Glutamatergic neuron (in vitro differentiated cells): ENCODE results near the gene WDR18. TPM values are rescaled to one million over a fixed set of nuclear protein-coding genes. Genes with fewer than 3 reads are reported as not detected.

Experiments used
- DNase-seq: peaks from one replicate; pipeline ENCODE4 v3.0.0; 2022
- H3K27ac Mint-ChIP-seq: one replicate; pipeline ENCODE4 v1.8.0; 2020; ENCODE audit warnings: mild to moderate bottlenecking, mixed read lengths, inconsistent platforms; ENCODE audit not compliant: unreplicated experiment
- H3K27me3 Mint-ChIP-seq: one replicate; pipeline ENCODE4 v1.8.0; 2020; ENCODE audit warnings: mild to moderate bottlenecking, moderate library complexity, mixed read lengths, inconsistent platforms; ENCODE audit not compliant: unreplicated experiment
- H3K36me3 Mint-ChIP-seq: one replicate; pipeline ENCODE4 v1.8.0; 2020; ENCODE audit warnings: mild to moderate bottlenecking, mixed read lengths, inconsistent platforms; ENCODE audit not compliant: unreplicated experiment
- H3K4me1 Mint-ChIP-seq: one replicate; pipeline ENCODE4 v1.8.0; 2020; ENCODE audit warnings: mild to moderate bottlenecking, low read depth, mixed read lengths, inconsistent platforms; ENCODE audit not compliant: unreplicated experiment
- H3K4me3 Mint-ChIP-seq: one replicate; pipeline ENCODE4 v1.8.0; 2020; ENCODE audit warnings: mild to moderate bottlenecking, mixed read lengths, inconsistent platforms; ENCODE audit not compliant: unreplicated experiment
- H3K9me3 Mint-ChIP-seq: one replicate; pipeline ENCODE4 v1.8.0; 2020; ENCODE audit warnings: mild to moderate bottlenecking, moderate library complexity, mixed read lengths, inconsistent platforms; ENCODE audit not compliant: unreplicated experiment
- CTCF ChIP-seq: fragments of 200-600 bp; sonication (generic); IDR thresholded peaks from one replicate; pipeline ENCODE4 v1.5.0; 2021; ENCODE audit not compliant: partially characterized antibody, unreplicated experiment
- total RNA-seq: library from RNA; stranded (reverse); fragmentation: NEBNext Ultra II Directional; extraction: Animal tissue kit (Norgen Biotek cat#: 25700); gene quantifications from one replicate; pipeline ENCODE4 v1.2.1, GENCODE V29; 2021; ENCODE audit not compliant: unreplicated experiment

The WDR18 gene
- total RNA-seq, 1 donor from 2014 or later: 52.1 TPM

- Mint-ChIP-seq H3K27ac (peak overlapping the region; percentile 50), H3K4me1 (peaks cover 20% of the 10 kb centered on the region), H3K27me3 (peaks cover 12% of the 10 kb centered on the region), H3K36me3 (peaks cover 10% of the 10 kb centered on the region), H3K4me3 (no peak overlapping the region), H3K9me3 (peaks cover 12% of the 10 kb centered on the region)
- no peak for TF ChIP-seq CTCF
- DNase-seq: no peak
Measured at GRCh38 chr19:938233-938923, 45.8 kb upstream of the WDR18 start.

DNA sequence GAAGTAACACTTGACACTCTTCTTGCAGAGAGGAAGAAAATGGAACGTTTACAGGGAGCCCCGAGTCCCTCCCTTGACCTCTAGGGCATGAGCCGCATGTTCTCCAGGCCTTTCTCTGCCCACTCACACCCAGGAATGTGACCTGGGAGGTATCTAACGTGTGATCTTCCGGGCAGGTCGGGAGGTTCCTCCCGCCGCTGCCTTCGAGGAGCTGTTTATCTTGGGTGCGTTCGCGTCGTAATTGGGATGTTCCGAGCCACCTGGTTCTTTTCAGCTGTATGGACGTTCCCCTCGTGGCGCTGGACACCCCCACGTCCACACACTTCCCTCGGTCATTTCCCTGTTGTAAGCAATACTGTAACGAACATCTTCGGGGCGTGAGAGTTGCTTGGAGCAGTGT, 44.7 kb upstream of the WDR18 start:
- no peak for TF ChIP-seq CTCF
- peaks cover 14% of the 10 kb centered on the region for H3K27me3 Mint-ChIP-seq
- H3K4me3 Mint-ChIP-seq: no peak overlapping the region
- H3K36me3 Mint-ChIP-seq: peaks cover 10% of the 10 kb centered on the region
- peak overlapping the region; percentile 33 for H3K27ac Mint-ChIP-seq
- no peak for DNase-seq
- H3K4me1 Mint-ChIP-seq: peaks cover 16% of the 10 kb centered on the region
- peaks cover 9% of the 10 kb centered on the region for H3K9me3 Mint-ChIP-seq

DNA sequence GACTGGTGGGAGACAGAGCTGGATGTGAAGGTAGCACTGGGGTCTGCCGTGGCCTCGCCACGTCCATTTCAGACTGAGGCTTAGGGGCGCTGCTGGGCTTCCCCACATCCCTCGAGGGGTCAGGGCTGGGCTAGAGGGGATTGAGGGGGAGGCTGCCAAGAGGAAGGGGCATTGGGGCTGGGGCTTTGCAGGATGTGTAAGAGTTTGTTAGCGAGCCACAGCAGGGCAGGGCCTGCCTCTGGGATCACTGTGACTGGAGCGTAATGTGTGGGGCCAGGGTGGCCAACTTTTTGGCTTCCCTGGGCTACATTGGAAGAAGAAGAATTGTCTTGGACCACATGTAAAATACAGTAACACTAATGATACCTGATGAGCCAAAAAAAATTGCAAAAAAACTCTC, 44.2 kb upstream of the WDR18 start:
- Mint-ChIP-seq H3K27me3 (peaks cover 14% of the 10 kb centered on the region), H3K27ac (peak overlapping the region; percentile 94), H3K36me3 (peaks cover 10% of the 10 kb centered on the region), H3K9me3 (peaks cover 9% of the 10 kb centered on the region), H3K4me1 (peaks cover 16% of the 10 kb centered on the region), H3K4me3 (peak overlapping the region; percentile 64)
- no peak for DNase-seq
- TF ChIP-seq CTCF: no peak

DNA sequence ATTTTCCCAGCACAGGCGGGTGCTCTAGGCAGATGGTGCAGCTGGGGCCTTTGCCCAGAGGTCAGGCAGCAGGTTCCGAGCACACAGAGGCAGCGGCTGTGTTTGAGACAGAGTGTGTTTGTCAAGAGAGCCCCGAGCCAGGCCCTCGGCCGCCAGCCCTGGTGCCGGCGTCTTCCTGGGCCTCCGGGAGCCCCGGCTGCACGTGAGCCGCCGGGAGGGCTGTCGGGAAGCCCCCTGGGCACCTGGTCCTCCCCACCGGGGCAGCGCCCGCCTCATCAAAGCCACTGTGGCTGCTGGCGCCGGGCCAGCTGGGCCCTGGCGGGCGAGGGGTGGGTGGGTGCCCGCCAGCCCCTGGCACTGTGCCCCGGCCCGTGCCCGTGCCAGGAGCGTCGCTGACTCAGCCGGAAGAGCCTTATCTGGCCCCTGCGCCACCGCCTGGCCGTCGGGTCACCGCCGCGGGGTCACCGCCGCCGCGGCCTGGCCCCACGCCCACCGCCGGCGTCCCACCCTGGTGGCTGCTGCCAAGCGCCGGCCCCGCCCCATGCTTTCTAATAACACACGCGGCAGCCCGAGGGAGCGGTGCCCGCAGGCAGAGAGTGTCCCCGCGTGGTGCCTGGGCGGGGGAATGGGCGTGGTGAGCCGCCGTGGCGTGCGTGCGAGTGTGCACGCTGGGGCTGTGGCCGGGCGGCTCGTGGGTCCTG, 43.4 kb upstream of the WDR18 start:
- peaks cover 10% of the 10 kb centered on the region for H3K27me3 Mint-ChIP-seq
- peaks cover 10% of the 10 kb centered on the region for H3K36me3 Mint-ChIP-seq
- no peak for DNase-seq
- TF ChIP-seq CTCF: no peak
- peaks cover 14% of the 10 kb centered on the region for H3K4me1 Mint-ChIP-seq
- peak overlapping the region; percentile 94 for H3K27ac Mint-ChIP-seq
- no peak overlapping the region for H3K4me3 Mint-ChIP-seq
- peaks cover 9% of the 10 kb centered on the region for H3K9me3 Mint-ChIP-seq
